Posterior cingulate gyrus (tissue), 11 donors: Measurements from ENCODE around the gene AP4M1.
A peak's percentile ranks its signal among the peaks of the same experiment; 100 is the strongest.

Experiments
- DNase-seq, 10 donors: peaks; one replicate each; pipeline versions ENCODE4 v3.0.0 to v3.0.0-alpha.2; 2020 to 2021; ENCODE audit warnings: mixed read lengths in 3 of 10
- intact Hi-C: fragments of 100-400 bp; cut with DNase I; formaldehyde crosslinking; loops from one replicate; pipeline ENCODE4 v1.15.1; 2023

The AP4M1 gene

GRCh38 chr7:100101016-100101862 is at the start of gene AP4M1, which contains the start of gene MCM7:
TSS of gene AP4M1 (plus strand) at chr7:100101643. CDS start at chr7:100101715, 72 bp downstream.
TSS of gene MCM7 (minus strand) at chr7:100101397. CDS start at chr7:100101294, 103 bp downstream.
- DNase-seq: peak; percentile 99 to 100 (median 100)
- intact Hi-C loops: loop anchor here (1.0 to 2.0 kb wide), 2 partner anchors 18 to 26 kb away; partner anchors contain the start of genes CNPY4, MBLAC1 and TAF6

DNA sequence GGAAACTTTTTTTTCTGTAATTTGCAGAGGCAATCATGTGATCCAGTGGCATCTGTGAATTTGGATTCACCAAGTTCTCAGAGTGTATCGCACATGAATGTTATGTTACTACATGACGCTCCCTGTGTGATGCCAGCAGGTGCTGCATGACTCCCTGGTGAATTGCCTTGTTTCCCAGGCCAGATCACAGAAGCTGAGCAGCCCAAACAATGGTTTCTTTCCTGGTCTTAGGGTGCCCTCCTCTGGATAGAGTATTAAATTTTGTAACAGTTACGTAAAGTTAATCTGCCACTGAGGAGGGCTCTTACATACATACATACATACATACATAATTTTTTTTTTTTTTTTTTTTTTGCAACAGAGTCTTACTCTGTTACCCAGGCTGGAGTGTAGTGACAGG is 48.2 kb upstream of the AP4M1 start:
- intact Hi-C loops: loop anchor here (1.0 to 10.0 kb wide), 2 partner anchors 59 to 138 kb away; partner anchors contain the start of gene TRIM4
- peak in 6 of 10 donors; percentile 29 to 91 (median 44) for DNase-seq

DNA sequence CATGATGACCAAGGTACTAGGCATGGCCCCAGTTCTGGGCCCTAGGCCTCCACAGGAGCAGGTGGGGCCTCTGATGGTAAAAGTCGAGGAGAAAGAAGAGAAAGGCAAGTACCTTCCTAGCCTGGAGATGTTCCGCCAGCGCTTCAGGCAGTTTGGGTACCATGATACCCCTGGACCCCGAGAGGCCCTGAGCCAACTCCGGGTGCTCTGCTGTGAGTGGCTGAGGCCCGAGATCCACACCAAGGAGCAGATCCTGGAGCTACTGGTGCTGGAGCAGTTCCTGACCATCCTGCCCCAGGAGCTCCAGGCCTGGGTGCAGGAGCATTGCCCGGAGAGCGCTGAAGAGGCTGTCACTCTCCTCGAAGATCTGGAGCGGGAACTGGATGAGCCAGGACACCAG is 44.4 kb upstream of the AP4M1 start:
- peak in 1 of 10 donors; percentile 58 for DNase-seq
- intact Hi-C loops: loop anchor here (10.0 kb wide), 1 partner anchor 142 kb away; the partner anchor contains the start of gene TRIM4

- DNase-seq: peak in 1 of 10 donors; percentile 24
- intact Hi-C loops: loop anchor here (10.0 kb wide), 1 partner anchor 144 kb away; the partner anchor contains the start of gene TRIM4
Observed at GRCh38 chr7:100059251-100059739, 42.1 kb upstream of the AP4M1 start.

DNA sequence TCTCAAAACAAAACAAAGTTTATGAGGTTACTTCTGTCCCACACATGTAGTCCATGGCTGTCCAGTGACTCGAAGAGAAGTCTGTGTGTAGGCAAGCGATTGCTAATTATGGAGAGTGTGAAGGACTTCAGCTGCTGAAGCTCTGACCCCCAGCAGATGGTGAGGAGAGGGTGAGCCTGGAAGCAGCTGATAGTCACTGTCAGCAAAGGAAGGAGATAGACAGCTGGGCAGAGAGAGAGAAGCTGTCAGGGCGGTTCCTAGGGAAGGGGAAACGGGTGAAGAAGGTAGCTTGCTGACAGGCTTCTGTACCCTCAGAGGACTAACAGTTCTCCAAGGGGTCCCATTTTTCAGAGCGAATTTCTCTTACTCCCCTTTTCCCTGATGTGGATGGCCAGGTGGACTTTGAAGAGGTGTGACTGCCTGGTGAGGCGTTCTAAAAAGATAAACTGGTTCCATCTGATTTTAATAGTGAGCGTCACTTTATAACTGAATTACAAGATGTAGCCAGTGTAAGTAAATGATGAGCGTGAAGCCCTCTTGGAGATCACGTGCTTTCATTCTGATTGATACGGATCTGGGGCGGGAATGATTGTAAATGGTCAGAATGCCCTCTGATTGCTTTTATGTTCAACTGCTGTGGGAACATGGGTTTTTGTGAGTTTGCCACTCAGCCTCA is 39.8 kb upstream of the AP4M1 start:
- peak in 1 of 10 donors; percentile 24 for DNase-seq
- intact Hi-C loops: no loop called here

GRCh38 chr7:100063376-100063775 is 38.1 kb upstream of the AP4M1 start:
- intact Hi-C loops: no loop called here
- DNase-seq: peak in 1 of 10 donors; percentile 22

GRCh38 chr7:100064162-100064561 is 37.3 kb upstream of the AP4M1 start:
- intact Hi-C loops: no loop called here
- peak in 1 of 10 donors; percentile 6 for DNase-seq

DNA sequence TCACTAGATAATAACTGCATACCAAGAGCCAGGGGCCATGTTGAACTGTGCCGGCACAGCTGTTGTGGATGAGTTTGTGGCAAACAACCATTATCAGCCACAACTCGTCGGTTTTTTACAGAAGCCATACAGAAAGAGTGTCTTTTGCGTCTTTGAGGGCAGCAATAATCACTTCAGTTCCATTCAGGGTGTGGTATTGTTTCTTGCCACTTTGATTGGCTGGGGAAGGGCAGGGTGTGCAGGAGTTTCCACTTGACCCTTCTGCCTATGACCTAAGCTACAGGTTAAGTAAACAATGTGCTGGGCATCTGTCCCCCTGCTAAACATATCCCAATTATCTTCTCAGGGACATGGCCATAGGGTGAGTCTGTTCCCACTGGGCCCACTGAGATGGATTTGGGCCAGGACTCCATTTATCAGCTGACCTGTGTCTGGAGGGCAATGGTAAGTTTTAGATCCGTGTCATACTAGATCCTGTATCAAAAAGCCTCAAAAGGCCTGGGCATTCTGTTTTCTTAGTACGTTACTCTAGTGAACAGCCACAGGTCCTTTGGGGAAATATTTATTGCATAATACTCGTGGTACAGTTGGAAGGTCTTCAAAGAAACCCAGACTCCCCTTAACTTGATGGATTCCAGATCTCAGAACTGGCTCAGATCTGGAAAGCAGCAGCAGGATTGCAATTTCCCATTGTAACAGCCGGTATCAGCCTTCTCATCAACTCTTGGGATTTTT is 35.8 kb upstream of the AP4M1 start:
- DNase-seq: no peak
- intact Hi-C loops: no loop called here

GRCh38 chr7:100066953-100067352 is 34.5 kb upstream of the AP4M1 start:
- intact Hi-C loops: no loop called here
- DNase-seq: peak in 3 of 10 donors; percentile 29 to 79 (median 40)

DNA sequence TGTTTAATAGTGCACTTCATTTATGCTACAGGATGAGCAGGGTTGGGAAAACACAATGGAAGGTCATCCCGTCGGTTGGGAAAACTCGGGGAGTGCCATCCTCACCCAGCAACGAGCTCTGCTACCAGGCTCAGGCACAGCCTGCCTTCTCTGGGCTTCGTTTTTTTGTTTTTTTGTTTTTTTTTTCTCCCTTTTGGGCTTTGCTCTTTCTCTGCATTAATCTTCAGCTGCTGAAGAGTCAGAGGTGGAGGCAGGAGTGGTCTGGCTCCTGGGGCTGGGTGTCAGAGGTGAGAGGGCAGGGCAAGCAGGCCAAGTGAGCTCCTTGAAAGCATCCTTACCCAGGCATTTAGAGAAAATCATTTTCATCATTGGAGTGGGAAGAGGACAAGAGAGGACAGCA is 31.5 kb upstream of the AP4M1 start:
- DNase-seq: peak in 1 of 10 donors; percentile 55
- intact Hi-C loops: no loop called here

DNA sequence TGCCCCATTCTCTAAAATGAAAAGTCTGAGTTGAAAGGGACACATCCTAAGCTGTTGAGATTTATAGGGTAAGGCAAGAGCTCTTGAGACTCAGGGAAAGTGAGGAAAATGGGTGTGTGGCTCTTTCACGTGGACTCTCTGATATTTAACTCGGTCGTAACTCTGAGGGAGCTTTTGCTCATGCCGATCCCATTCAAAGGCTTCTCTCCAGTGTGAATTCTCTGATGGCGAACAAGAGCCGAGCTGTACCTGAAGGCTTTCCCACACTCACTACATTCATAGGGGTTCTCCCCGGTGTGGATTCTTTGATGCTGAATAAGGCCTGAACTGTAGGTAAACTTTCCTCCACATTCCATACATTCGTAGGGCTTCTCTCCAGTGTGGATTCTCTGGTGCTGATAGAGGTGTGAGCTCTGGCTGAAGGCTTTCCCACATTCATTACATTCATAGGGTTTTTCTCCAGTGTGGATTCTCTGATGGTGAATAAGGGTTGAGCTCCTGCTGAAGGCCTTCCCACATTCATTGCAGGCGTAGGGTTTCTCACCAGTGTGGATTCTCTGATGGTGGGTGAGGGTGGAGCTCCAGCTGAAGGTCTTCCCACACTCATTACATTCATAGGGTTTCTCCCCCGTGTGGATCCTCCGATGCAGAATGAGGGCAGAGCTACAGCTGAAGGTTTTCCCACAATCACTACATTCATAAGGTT is 30.3 kb upstream of the AP4M1 start:
- intact Hi-C loops: no loop called here
- no peak for DNase-seq

DNA sequence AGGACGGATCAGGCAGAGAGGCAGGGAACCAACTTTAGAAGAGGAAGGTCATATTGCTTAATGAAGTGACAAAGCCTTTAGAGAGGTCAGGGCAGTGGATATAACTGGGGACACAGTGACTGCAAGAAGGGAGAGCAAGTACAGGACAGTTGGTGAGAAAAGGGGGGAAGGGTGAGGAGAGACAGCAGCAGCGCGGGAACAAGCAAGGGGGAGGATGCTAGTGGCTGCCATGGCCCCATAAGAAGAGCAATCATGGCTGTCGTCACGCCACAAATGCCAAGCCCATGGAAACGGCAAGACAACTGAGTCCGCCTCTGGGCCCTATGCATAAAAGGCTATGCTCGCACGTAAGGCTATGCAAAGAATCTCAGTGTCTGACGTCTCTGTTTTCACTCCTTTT is 29.0 kb upstream of the AP4M1 start:
- intact Hi-C loops: no loop called here
- DNase-seq: peak in 1 of 10 donors; percentile 49

DNA sequence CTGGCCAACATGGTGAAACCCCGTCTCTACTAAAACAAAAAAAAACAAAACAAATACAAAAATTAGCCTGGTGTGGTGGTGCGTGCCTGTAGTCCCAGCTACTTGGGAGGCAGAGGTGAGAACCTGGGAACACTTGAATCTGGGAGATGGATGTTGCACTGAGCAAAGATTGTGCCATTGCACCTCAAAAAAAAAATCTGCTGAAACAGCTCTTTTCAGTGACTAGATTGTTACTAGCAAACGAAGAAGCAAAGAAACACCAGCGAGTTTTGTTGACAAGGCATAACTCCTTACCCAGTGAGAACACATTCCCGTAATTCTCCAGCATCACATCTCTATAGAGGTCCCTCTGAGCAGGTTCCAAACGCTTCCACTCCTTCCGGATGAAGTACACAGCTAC is 26.6 kb upstream of the AP4M1 start:
- intact Hi-C loops: no loop called here

DNA sequence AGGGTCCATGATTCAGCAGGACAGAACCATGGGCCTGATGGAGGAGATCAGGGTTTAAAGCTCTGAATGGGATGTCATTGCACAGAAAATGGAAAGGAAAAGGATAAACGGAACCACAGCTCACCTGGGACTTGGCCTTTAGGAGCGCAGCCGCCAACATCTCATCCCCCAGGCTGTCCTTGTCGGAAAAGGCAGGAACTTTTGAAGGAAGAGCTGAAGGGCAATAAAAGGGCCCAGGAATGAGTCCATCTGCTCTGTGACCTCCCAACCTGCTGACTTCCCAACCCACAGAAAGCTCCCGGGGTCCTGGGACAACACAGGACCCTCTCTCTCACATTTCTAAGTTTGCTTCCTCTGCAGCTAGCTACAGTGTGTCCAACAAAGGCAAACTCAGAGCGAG is 26.0 kb upstream of the AP4M1 start:
- intact Hi-C loops: no loop called here
- no peak for DNase-seq

More for the DNA sequence above, 26.6 kb upstream of the AP4M1 start:
- no peak for DNase-seq

GRCh38 chr7:100077205-100077604 is 24.2 kb upstream of the AP4M1 start:
- DNase-seq: no peak
- intact Hi-C loops: no loop called here

DNA sequence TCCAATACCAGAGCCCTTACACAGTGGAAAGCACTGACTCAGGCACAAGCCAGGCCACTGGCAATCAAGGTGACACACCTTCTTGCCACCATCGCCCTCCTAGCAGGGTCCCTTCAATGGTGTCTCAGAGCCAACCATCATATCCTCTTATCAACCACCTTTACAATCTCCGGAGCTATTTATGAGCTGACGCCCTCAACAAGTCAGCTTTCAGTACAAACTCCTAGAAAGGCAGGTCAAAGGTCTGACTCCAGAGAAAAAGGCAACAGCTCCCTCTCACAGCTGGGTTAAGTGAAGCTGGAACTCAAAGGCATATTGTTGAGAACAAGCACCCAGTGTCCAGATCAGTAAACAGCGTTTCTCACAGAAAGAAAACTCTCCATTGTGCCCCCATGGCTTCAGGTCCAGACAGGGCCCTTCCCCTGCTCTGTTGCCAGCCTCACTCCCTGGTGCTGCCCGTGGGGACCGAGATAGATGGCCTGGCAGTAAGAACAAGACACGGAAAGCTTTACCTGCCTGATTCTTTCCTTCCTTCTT is 22.4 kb upstream of the AP4M1 start:
- DNase-seq: peak in 6 of 10 donors; percentile 23 to 93 (median 42)
- intact Hi-C loops: no loop called here

- DNase-seq: no peak
- intact Hi-C loops: no loop called here
Observed at GRCh38 chr7:100080907-100081534, 20.4 kb upstream of the AP4M1 start.

GRCh38 chr7:100081535-100082102 is 19.8 kb upstream of the AP4M1 start, which contains the start of gene ZNF3:
TSS of gene ZNF3 (minus strand) at chr7:100081723. CDS start at chr7:100077357, 4,366 bp downstream.
- intact Hi-C loops: no loop called here

More at GRCh38 chr7:100081535-100082102, 19.8 kb upstream of the AP4M1 start, which contains the start of gene ZNF3:
- DNase-seq: peak; percentile 98 to 100 (median 99)
